ENCODE measurements around the gene COL6A3.

COL6A3 gene

GRCh38 chr2:237389831-237390230, 24.1 kb downstream of the COL6A3 start:
- no peak for DNase-seq
- Histone ChIP-seq H3K36me3 (replicated peaks) (peaks cover 84% of the 10 kb centered on the region), H3K27me3 (replicated peaks) (no peaks in the 10 kb centered on the region), H3K4me3 (ENCODE audit: low read depth, low read length) (no peak overlapping the region), H3K27ac (no peak overlapping the region)
- in situ Hi-C loops (cut with HindIII; ENCODE audit: low pct_ligation_motif_present, low sequenced_read_pairs) = no loop called here
- TF ChIP-seq, protein P1, sequence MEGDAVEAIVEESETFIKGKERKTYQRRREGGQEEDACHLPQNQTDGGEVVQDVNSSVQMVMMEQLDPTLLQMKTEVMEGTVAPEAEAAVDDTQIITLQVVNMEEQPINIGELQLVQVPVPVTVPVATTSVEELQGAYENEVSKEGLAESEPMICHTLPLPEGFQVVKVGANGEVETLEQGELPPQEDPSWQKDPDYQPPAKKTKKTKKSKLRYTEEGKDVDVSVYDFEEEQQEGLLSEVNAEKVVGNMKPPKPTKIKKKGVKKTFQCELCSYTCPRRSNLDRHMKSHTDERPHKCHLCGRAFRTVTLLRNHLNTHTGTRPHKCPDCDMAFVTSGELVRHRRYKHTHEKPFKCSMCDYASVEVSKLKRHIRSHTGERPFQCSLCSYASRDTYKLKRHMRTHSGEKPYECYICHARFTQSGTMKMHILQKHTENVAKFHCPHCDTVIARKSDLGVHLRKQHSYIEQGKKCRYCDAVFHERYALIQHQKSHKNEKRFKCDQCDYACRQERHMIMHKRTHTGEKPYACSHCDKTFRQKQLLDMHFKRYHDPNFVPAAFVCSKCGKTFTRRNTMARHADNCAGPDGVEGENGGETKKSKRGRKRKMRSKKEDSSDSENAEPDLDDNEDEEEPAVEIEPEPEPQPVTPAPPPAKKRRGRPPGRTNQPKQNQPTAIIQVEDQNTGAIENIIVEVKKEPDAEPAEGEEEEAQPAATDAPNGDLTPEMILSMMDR (IDR thresholded peaks at IDR 0.05; ENCODE audit: low read depth, low read length, missing control alignments) = no peak

- peaks cover 75% of the 10 kb centered on the region for H3K36me3 ChIP-seq (replicated peaks)
These were observed 25.9 kb downstream of the COL6A3 start for GRCh38 chr2:237388036-237388435.

DNA sequence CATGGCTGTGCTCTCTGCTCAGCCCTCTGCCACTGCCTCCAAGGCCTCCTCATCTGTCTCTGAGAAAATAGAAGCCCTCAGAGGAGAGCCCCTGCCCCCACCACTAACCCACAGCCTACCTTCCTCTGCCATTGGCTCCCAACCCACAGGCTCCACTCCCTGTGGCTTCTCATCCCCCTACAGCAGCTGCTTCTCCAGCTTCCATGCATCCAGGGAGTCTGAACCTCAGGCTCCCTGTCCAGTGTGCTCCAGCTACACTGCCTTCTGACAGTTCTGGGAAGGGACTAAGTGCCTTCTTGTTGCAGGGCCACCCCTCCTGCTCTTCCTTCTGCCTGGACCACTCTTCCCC, 29.3 kb downstream of the COL6A3 start:
- Histone ChIP-seq H3K4me3 (ENCODE audit: low read depth, low read length) (no peak overlapping the region), H3K27me3 (replicated peaks) (no peaks in the 10 kb centered on the region), H3K27ac (peak overlapping the region; percentile 10), H3K36me3 (replicated peaks) (peaks cover 76% of the 10 kb centered on the region)
- DNase-seq = no peak
- in situ Hi-C loops (cut with HindIII; ENCODE audit: low pct_ligation_motif_present, low sequenced_read_pairs) = no loop called here
- TF ChIP-seq, protein P1 (IDR thresholded peaks at IDR 0.05; ENCODE audit: low read depth, low read length, missing control alignments) = no peak

More at GRCh38 chr2:237388036-237388435, 25.9 kb downstream of the COL6A3 start:
- Histone ChIP-seq H3K4me3 (ENCODE audit: low read depth, low read length) (no peak overlapping the region), H3K27me3 (replicated peaks) (no peaks in the 10 kb centered on the region), H3K27ac (no peak overlapping the region)
- TF ChIP-seq, protein P1 (IDR thresholded peaks at IDR 0.05; ENCODE audit: low read depth, low read length, missing control alignments) = no peak
- DNase-seq = no peak
- in situ Hi-C loops (cut with HindIII; ENCODE audit: low pct_ligation_motif_present, low sequenced_read_pairs) = no loop called here

- in situ Hi-C loops (cut with HindIII; ENCODE audit: low pct_ligation_motif_present, low sequenced_read_pairs) = no loop called here
- TF ChIP-seq, protein P1 (IDR thresholded peaks at IDR 0.05; ENCODE audit: low read depth, low read length, missing control alignments) = no peak
- DNase-seq = peak; percentile 20
- no peaks in the 10 kb centered on the region for H3K27me3 ChIP-seq (replicated peaks)
- H3K4me3 ChIP-seq (ENCODE audit: low read depth, low read length) = no peak overlapping the region
- H3K27ac ChIP-seq = peak overlapping the region; percentile 10
- H3K36me3 ChIP-seq (replicated peaks) = peaks cover 79% of the 10 kb centered on the region
These were observed 29.8 kb downstream of the COL6A3 start for GRCh38 chr2:237383991-237384671.

DNA sequence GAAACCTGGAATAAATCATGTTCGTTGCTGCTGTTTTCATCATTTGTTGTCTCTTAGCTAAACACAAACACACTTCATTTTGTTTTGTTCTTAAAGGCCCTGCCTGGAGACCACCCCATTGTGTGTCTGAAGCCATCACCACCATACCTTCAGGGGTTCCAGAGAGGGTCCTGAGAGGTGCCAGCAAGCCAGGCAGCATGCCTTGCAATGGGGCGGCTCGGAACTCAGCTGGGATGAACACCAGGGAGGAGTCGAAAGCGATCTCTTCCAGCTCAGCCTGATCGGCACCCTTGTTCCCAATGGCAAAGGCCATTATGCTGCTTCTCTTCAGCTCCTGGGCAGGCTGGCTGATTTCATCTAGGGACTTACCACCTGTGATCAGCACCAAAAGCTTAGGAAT, 33.2 kb downstream of the COL6A3 start:
- in situ Hi-C loops (cut with HindIII; ENCODE audit: low pct_ligation_motif_present, low sequenced_read_pairs) = no loop called here
- Histone ChIP-seq H3K27ac (no peak overlapping the region), H3K27me3 (replicated peaks) (no peaks in the 10 kb centered on the region), H3K4me3 (ENCODE audit: low read depth, low read length) (no peak overlapping the region), H3K36me3 (replicated peaks) (peaks cover 88% of the 10 kb centered on the region)
- TF ChIP-seq, protein P1 (IDR thresholded peaks at IDR 0.05; ENCODE audit: low read depth, low read length, missing control alignments) = no peak
- no peak for DNase-seq

DNA sequence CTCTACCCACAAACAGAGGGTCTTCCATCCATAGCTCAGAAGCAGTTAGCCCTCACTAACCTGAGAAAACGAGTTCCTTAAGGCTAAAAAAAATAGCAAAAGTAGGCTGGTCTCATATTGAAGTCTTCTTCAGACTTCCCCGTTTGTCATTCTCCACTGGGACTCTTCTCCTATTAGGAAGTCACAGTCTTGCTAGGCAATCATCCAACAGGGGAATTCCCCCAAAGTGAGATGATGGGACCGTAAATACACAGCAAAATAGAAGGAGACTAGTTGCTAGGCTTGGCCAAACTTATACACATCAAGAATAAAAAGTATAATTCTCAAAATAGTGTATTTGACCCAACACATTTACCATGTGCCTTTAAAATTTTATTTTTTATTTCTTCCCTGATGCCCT, 34.3 kb downstream of the COL6A3 start:
- H3K36me3 ChIP-seq (replicated peaks) = peaks cover 88% of the 10 kb centered on the region
- no peak overlapping the region for H3K27ac ChIP-seq
- no peak for DNase-seq
- in situ Hi-C loops (cut with HindIII; ENCODE audit: low pct_ligation_motif_present, low sequenced_read_pairs) = no loop called here
- H3K27me3 ChIP-seq (replicated peaks) = no peaks in the 10 kb centered on the region
- H3K4me3 ChIP-seq (ENCODE audit: low read depth, low read length) = no peak overlapping the region
- TF ChIP-seq, protein P1 (IDR thresholded peaks at IDR 0.05; ENCODE audit: low read depth, low read length, missing control alignments) = no peak

Data from brain microvascular endothelial cell (primary cell).